Kidney (tissue), 14 donors: ENCODE results near the gene PXYLP1. TPM values are rescaled to one million over a fixed set of nuclear protein-coding genes. Genes with fewer than 3 reads are reported as not detected.

Source experiments
- DNase-seq, 5 donors: peaks; one replicate each; pipeline ENCODE4 v3.0.0-alpha.2; 2013 to 2020
- FAIRE-seq: peaks from 2 replicates; lab custom pipeline; 2012; peaks lifted over from hg19 to GRCh38; lab: Jason Lieb, UNC
- H3K27ac ChIP-seq, 2 donors: one replicate each; pipeline ENCODE4 v1.7.0; 2013; ENCODE audit warnings: low read depth in 2 of 2, low read length in 2 of 2, inconsistent platforms in 1 of 2
- H3K27me3 ChIP-seq: one replicate; pipeline ENCODE4 v1.7.1; 2013; ENCODE audit warnings: low read length, inconsistent platforms; ENCODE audit not compliant: control insufficient read depth, insufficient read depth
- H3K36me3 ChIP-seq, 3 donors: one replicate each; pipeline versions ENCODE4 v1.7.0 to v1.7.1; 2013; ENCODE audit warnings: low read length in 3 of 3, control low read depth in 1 of 3, inconsistent platforms in 1 of 3; ENCODE audit not compliant: insufficient read depth in 3 of 3, control insufficient read depth in 2 of 3
- H3K4me1 ChIP-seq, 3 donors: one replicate each; pipeline versions ENCODE4 v1.7.0 to v1.7.1; 2013; ENCODE audit warnings: low read length in 3 of 3, inconsistent platforms in 1 of 3, low read depth in 1 of 3; ENCODE audit not compliant: control insufficient read depth in 2 of 3, insufficient read depth in 2 of 3
- H3K4me3 ChIP-seq, 3 donors: one replicate each; pipeline versions ENCODE4 v1.7.0 to v1.8.1; 2013; ENCODE audit warnings: low read length in 3 of 3, control low read depth in 1 of 3, inconsistent platforms in 1 of 3
- H3K9ac ChIP-seq, 3 donors: one replicate each; pipeline versions ENCODE4 v1.7.0 to v1.7.1; 2013; ENCODE audit warnings: low read length in 3 of 3, control low read depth in 1 of 3, inconsistent platforms in 1 of 3
- H3K9me3 ChIP-seq, 3 donors: one replicate each; pipeline versions ENCODE4 v1.7.0 to v1.7.1; 2013; ENCODE audit warnings: low read length in 3 of 3, control low read depth in 1 of 3, inconsistent platforms in 1 of 3; ENCODE audit not compliant: control insufficient read depth in 2 of 3, insufficient read depth in 1 of 3
- intact Hi-C: fragments of 100-400 bp; cut with DNase I; formaldehyde crosslinking; loops from one replicate; pipeline ENCODE4 v1.11.1; 2022
- polyA plus RNA-seq: library from polyadenylated mRNA; stranded (reverse); fragments of 350-450 nt; fragmentation: Illumina TruSeq; extraction: RNeasy Lipid Tissue Mini Kit (QIAGEN cat#74804); gene quantifications from one replicate; pipeline ENCODE4 v1.2.3, GENCODE V29; 2014; ENCODE audit warnings: low read depth, low replicate concordance; ENCODE audit not compliant: insufficient read depth
- total RNA-seq: library from RNA; stranded (reverse); fragmentation: NEBNext Ultra II Directional; extraction: Animal tissue kit (Norgen Biotek cat#: 25700); gene quantifications from one replicate; pipeline ENCODE4 v1.2.1, GENCODE V29; 2021
- TF ChIP-seq, protein P1 (sequence below): IDR thresholded peaks from 3 replicates; pipeline ENCODE4 v1.5.1; 2012; ENCODE audit warnings: mild to moderate bottlenecking, moderate library complexity, borderline replicate concordance; ENCODE audit not compliant: insufficient read depth; ENCODE audit errors: extremely low read depth
- donor health status: control.
- donor health status: control.
- donor health status: control.
- donor health status: control.
- donor health status: control.
- donor health status: DM: yes; HTN: yes; CAD: no.
- donor health status: Normal renal cell carcinoma (clear cell type).

The PXYLP1 gene
- total and polyA plus RNA-seq, 2 donors from 2014 or later, result 5.4 to 11.9 TPM

- TF ChIP-seq, protein P1, sequence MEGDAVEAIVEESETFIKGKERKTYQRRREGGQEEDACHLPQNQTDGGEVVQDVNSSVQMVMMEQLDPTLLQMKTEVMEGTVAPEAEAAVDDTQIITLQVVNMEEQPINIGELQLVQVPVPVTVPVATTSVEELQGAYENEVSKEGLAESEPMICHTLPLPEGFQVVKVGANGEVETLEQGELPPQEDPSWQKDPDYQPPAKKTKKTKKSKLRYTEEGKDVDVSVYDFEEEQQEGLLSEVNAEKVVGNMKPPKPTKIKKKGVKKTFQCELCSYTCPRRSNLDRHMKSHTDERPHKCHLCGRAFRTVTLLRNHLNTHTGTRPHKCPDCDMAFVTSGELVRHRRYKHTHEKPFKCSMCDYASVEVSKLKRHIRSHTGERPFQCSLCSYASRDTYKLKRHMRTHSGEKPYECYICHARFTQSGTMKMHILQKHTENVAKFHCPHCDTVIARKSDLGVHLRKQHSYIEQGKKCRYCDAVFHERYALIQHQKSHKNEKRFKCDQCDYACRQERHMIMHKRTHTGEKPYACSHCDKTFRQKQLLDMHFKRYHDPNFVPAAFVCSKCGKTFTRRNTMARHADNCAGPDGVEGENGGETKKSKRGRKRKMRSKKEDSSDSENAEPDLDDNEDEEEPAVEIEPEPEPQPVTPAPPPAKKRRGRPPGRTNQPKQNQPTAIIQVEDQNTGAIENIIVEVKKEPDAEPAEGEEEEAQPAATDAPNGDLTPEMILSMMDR, result no peak
- DNase-seq (peak in 1 of 5 donors; percentile 21), FAIRE-seq (no peak)
- no peaks in the 10 kb centered on the region for H3K27me3 ChIP-seq
- H3K9me3 ChIP-seq, result no peaks in the 10 kb centered on the region
- no peaks in the 10 kb centered on the region for H3K36me3 ChIP-seq
- peaks cover 2 to 29% (median 12%) of the 10 kb centered on the region in 3 donors for H3K4me1 ChIP-seq
- no peak overlapping the region for H3K9ac ChIP-seq
- H3K4me3 ChIP-seq, result peak overlapping the region in 1 of 3 donors; percentile 63
- intact Hi-C loops, result no loop called here
- H3K27ac ChIP-seq, result peak overlapping the region in 1 of 2 donors; percentile 45
Measured at GRCh38 chr3:141326626-141327025, 95.0 kb downstream of the PXYLP1 start.

GRCh38 chr3:141328286-141329166 lies 96.9 kb downstream of the PXYLP1 start:
- DNase-seq (no peak), FAIRE-seq (no peak)
- TF ChIP-seq, protein P1, result no peak
- Histone ChIP-seq H3K9me3 (no peaks in the 10 kb centered on the region), H3K27ac (no peak overlapping the region), H3K9ac (no peak overlapping the region), H3K4me3 (no peak overlapping the region), H3K27me3 (no peaks in the 10 kb centered on the region), H3K36me3 (no peaks in the 10 kb centered on the region), H3K4me1 (peaks cover 2 to 27% (median 12%) of the 10 kb centered on the region in 3 donors)
- intact Hi-C loops, result no loop called here

DNA sequence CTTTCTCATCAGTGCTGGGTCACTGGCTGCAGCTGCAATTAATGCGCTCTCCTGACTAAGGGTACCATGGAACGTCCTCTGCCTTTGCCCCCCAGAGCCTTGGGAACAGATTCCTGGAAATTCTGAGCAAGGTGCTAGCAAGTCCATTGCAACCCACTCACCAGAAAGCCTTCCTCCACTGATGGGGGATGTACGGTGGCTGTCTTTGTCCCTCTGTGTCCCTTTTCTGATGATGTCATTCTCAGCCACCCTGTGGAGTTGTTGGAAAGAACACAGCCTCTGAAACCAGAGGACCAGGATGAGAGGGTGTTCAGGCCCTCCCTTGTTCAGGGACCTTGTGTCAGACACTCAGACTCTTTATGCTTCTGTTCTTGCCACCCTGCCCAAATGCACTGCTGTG lies 98.6 kb downstream of the PXYLP1 start:
- peaks cover 2 to 25% (median 10%) of the 10 kb centered on the region in 3 donors for H3K4me1 ChIP-seq
- no peaks in the 10 kb centered on the region for H3K36me3 ChIP-seq
- DNase-seq, result no peak
- H3K27ac ChIP-seq, result no peak overlapping the region
- intact Hi-C loops, result no loop called here
- H3K27me3 ChIP-seq, result no peaks in the 10 kb centered on the region
- TF ChIP-seq, protein P1, result no peak
- H3K9me3 ChIP-seq, result no peaks in the 10 kb centered on the region
- no peak overlapping the region for H3K9ac ChIP-seq
- no peak overlapping the region for H3K4me3 ChIP-seq
- FAIRE-seq, result no peak
